HCEC 1CT (cell line): ENCODE data around the gene EYA3.

ENCODE experiments used
- DNase-seq: peaks from one replicate; pipeline ENCODE4 v3.0.0-alpha.2; 2017

EYA3 gene

GRCh38 chr1:27935721-27936120 is 152.7 kb downstream of the EYA3 start:
- no peak for DNase-seq

GRCh38 chr1:27934818-27935549 is 153.4 kb downstream of the EYA3 start, which contains the start of gene SMPDL3B:
SMPDL3B (plus strand) TSS chr1:27935000; CDS start chr1:27935184, 184 bp downstream.
- no peak for DNase-seq

- no peak for DNase-seq
Measured at GRCh38 chr1:27931759-27932158, 156.7 kb downstream of the EYA3 start.

GRCh38 chr1:27931184-27931583 is 157.2 kb downstream of the EYA3 start:
- DNase-seq = no peak

GRCh38 chr1:27928216-27928954 is 160.0 kb downstream of the EYA3 start:
- DNase-seq = no peak

GRCh38 chr1:27922272-27922671 is 166.1 kb downstream of the EYA3 start:
- DNase-seq = no peak
